HG03565 (cell line): ENCODE data around the gene FNIP1.
"Not testable (repeated sequence)": the region's sequence is repeated elsewhere in the genome, so short reads cannot be mapped to it uniquely, and the experiment has no call there.

Experiments used
- ATAC-seq: cut with Tn5 transposase; IDR thresholded peaks from one replicate; pipeline ENCODE4 v1.9.1; 2021; ENCODE audit warnings: mild to moderate bottlenecking, moderate library complexity; ENCODE audit not compliant: unreplicated experiment

FNIP1 gene

GRCh38 chr5:131641494-131641893 is 155.3 kb downstream of the FNIP1 start:
- ATAC-seq: no peak

- no peak for ATAC-seq
Observed at GRCh38 chr5:131640043-131640856, 156.6 kb downstream of the FNIP1 start.

GRCh38 chr5:131639148-131639547 is 157.7 kb downstream of the FNIP1 start:
- ATAC-seq: no peak

- no peak for ATAC-seq
Observed at GRCh38 chr5:131637694-131638093, 159.1 kb downstream of the FNIP1 start.

GRCh38 chr5:131635684-131636572 is 160.9 kb downstream of the FNIP1 start:
- ATAC-seq: no peak

- peak; percentile 76 for ATAC-seq
Observed at GRCh38 chr5:131634996-131635683, 161.7 kb downstream of the FNIP1 start, which contains the start of gene RAPGEF6. Gene RAPGEF6 (minus strand): TSS chr5:131635229. CDS start chr5:131635030, 199 bp downstream.

- peak; percentile 15 for ATAC-seq
Observed at GRCh38 chr5:131634666-131634995, 162.2 kb downstream of the FNIP1 start.

GRCh38 chr5:131634238-131634637 is 162.6 kb downstream of the FNIP1 start:
- ATAC-seq: no peak

GRCh38 chr5:131633830-131634229 is 163.0 kb downstream of the FNIP1 start:
- no peak for ATAC-seq

- no peak for ATAC-seq
Observed at GRCh38 chr5:131630963-131631350, 165.9 kb downstream of the FNIP1 start.

- ATAC-seq: no peak
Observed at GRCh38 chr5:131630208-131630962, 166.4 kb downstream of the FNIP1 start.

GRCh38 chr5:131628990-131629389 is 167.8 kb downstream of the FNIP1 start:
- no peak for ATAC-seq

GRCh38 chr5:131627207-131627865 is 169.5 kb downstream of the FNIP1 start:
- ATAC-seq: no peak

- no peak for ATAC-seq
Observed at GRCh38 chr5:131622633-131623032, 174.2 kb downstream of the FNIP1 start.

GRCh38 chr5:131621164-131621563 is 175.7 kb downstream of the FNIP1 start:
- ATAC-seq: not testable (repeated sequence)

GRCh38 chr5:131619102-131619501 is 177.7 kb downstream of the FNIP1 start:
- no peak for ATAC-seq

GRCh38 chr5:131617140-131617822 is 179.5 kb downstream of the FNIP1 start:
- ATAC-seq: no peak

GRCh38 chr5:131615957-131616356 is 180.9 kb downstream of the FNIP1 start:
- ATAC-seq: no peak

GRCh38 chr5:131613423-131613822 is 183.4 kb downstream of the FNIP1 start:
- ATAC-seq: no peak

- no peak for ATAC-seq
Observed at GRCh38 chr5:131611064-131611381, 185.8 kb downstream of the FNIP1 start.
